Progenitor cell of endocrine pancreas (in vitro differentiated cells): Measurements from ENCODE around the gene TRIM7. TPM values are rescaled to one million over a fixed set of nuclear protein-coding genes. Genes with fewer than 3 reads are reported as not detected.
"Not testable (repeated sequence)": the region's sequence is repeated elsewhere in the genome, so short reads cannot be mapped to it uniquely, and the experiment has no call there.

Source experiments
- DNase-seq: peaks from one replicate; pipeline ENCODE4 v3.0.0; 2021; ENCODE audit warnings: low spot score; ENCODE audit not compliant: unreplicated experiment
- H3K27ac Mint-ChIP-seq: 2 replicates; pipeline ENCODE4 v1.8.0; 2021; ENCODE audit warnings: mild to moderate bottlenecking, moderate library complexity, mixed read lengths
- H3K27me3 Mint-ChIP-seq: 2 replicates; pipeline ENCODE4 v1.8.0; 2021; ENCODE audit warnings: mixed read lengths
- H3K36me3 Mint-ChIP-seq: 2 replicates; pipeline ENCODE4 v1.8.0; 2022; ENCODE audit warnings: mixed read lengths; ENCODE audit not compliant: insufficient read depth
- H3K4me1 Mint-ChIP-seq: 2 replicates; pipeline ENCODE4 v1.8.0; 2021; ENCODE audit warnings: low read depth, mixed read lengths
- H3K4me3 Mint-ChIP-seq: 2 replicates; pipeline ENCODE4 v1.8.0; 2021; ENCODE audit warnings: low read depth, mild to moderate bottlenecking, moderate library complexity, mixed read lengths
- H3K9me3 Mint-ChIP-seq: 2 replicates; pipeline ENCODE4 v1.8.0; 2021; ENCODE audit warnings: low read depth, mixed read lengths
- CTCF ChIP-seq: fragments of 200-600 bp; sonication (generic); IDR thresholded peaks from one replicate; pipeline ENCODE4 v1.5.0; 2021; ENCODE audit warnings: antibody characterized with exemption, mild to moderate bottlenecking; ENCODE audit not compliant: unreplicated experiment
- total RNA-seq: library from RNA; stranded (reverse); gene quantifications from 2 replicates; pipeline ENCODE4 v1.2.1, GENCODE V29; 2021

The TRIM7 gene
- total RNA-seq, 1 donor from 2014 or later = not detected

- no peak for DNase-seq
- TF ChIP-seq CTCF = no peak
- H3K27ac Mint-ChIP-seq = peak overlapping the region; percentile 99
- peaks cover 40% of the 10 kb centered on the region for H3K27me3 Mint-ChIP-seq
- H3K4me3 Mint-ChIP-seq = peak overlapping the region; percentile 57
- H3K4me1 Mint-ChIP-seq = peaks cover 9% of the 10 kb centered on the region
- peaks cover 5% of the 10 kb centered on the region for H3K36me3 Mint-ChIP-seq
- H3K9me3 Mint-ChIP-seq = no peaks in the 10 kb centered on the region
These were observed 13.8 kb upstream of the TRIM7 start for GRCh38 chr5:181218795-181219124.

GRCh38 chr5:181217803-181218062 is 12.7 kb upstream of the TRIM7 start:
- Mint-ChIP-seq H3K27ac (peak overlapping the region; percentile 99), H3K4me1 (peaks cover 7% of the 10 kb centered on the region), H3K4me3 (peak overlapping the region; percentile 57), H3K36me3 (peaks cover 5% of the 10 kb centered on the region), H3K9me3 (no peaks in the 10 kb centered on the region), H3K27me3 (peaks cover 50% of the 10 kb centered on the region)
- TF ChIP-seq CTCF = no peak
- no peak for DNase-seq

- H3K27ac Mint-ChIP-seq = peak overlapping the region; percentile 99
- H3K4me3 Mint-ChIP-seq = peak overlapping the region; percentile 57
- H3K9me3 Mint-ChIP-seq = no peaks in the 10 kb centered on the region
- H3K4me1 Mint-ChIP-seq = peaks cover 7% of the 10 kb centered on the region
- TF ChIP-seq CTCF = peak; percentile 21
- H3K36me3 Mint-ChIP-seq = peaks cover 5% of the 10 kb centered on the region
- DNase-seq = peak; percentile 21
- peaks cover 51% of the 10 kb centered on the region for H3K27me3 Mint-ChIP-seq
These were observed 12.3 kb upstream of the TRIM7 start for GRCh38 chr5:181217111-181217802.

GRCh38 chr5:181215997-181216989 is 11.3 kb upstream of the TRIM7 start:
- DNase-seq = no peak
- Mint-ChIP-seq H3K9me3 (no peaks in the 10 kb centered on the region), H3K4me3 (peak overlapping the region; percentile 33), H3K4me1 (peaks cover 6% of the 10 kb centered on the region), H3K27ac (peak overlapping the region; percentile 49), H3K36me3 (peaks cover 1% of the 10 kb centered on the region), H3K27me3 (peaks cover 59% of the 10 kb centered on the region)
- no peak for TF ChIP-seq CTCF

- H3K36me3 Mint-ChIP-seq, DNase-seq, H3K4me1 Mint-ChIP-seq, H3K27ac Mint-ChIP-seq, H3K4me3 Mint-ChIP-seq, H3K9me3 Mint-ChIP-seq: not testable (repeated sequence)
- H3K27me3 Mint-ChIP-seq = peaks cover 56% of the 10 kb centered on the region
These were observed 9.3 kb upstream of the TRIM7 start for GRCh38 chr5:181214249-181214648.
